ENCODE data around the gene MCU.

The MCU gene

DNA sequence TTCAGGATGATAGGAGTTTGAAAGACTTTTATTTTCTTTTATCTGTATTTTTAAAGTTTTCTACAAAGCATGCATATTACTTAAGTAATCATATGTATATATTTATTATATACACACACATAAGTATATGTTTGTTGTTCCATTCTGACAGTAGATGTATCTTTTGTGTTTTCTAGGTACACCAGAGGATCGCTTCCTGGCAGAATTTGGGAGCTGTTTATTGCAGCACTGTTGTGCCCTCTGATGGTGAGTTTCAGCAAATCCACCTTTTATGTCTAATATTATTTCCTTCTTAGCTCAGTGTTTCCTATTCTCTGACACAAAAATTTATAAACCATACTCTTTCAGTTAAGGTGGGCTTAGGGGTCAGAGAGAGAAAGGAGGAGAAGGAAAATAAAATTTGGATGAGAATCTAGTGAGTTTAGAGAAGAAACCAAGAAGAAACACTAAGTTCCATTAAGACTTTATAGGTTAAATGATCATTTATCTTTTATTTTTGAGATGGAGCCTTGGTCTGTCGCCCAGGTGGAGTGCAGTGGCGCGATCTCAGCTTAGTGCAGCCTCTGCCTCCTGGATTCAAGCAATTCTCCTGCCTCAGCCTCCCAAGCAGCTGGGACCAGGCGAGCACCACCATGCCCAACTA, 142.4 kb downstream of the MCU start:
- no peak for DNase-seq (ENCODE audit: low read depth in 1 of 2, low spot score in 1 of 2)

GRCh38 chr10:72840319-72840718, 148.4 kb downstream of the MCU start:
- no peak for DNase-seq (ENCODE audit: low read depth in 1 of 2, low spot score in 1 of 2)

DNA sequence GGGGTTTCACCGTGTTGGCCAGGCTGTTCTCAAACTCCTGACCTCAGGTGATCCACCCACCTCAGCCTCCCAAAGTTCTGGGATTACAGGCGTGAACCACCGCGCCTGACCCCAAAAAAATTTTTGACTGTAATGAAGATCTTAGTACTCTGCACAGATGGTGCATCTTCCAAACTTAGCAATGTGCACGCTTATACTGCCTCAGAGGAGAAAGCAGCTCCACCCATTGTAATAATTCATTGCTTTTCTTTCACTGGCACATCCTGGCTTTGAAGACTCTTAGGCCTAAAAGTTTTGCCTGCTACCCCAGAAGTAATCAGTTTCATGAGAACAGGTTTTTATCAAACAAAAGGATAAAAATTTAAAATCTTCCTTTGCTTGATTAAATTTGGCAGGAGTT, 149.5 kb downstream of the MCU start:
- no peak for DNase-seq (ENCODE audit: low read depth in 1 of 2, low spot score in 1 of 2)

DNA sequence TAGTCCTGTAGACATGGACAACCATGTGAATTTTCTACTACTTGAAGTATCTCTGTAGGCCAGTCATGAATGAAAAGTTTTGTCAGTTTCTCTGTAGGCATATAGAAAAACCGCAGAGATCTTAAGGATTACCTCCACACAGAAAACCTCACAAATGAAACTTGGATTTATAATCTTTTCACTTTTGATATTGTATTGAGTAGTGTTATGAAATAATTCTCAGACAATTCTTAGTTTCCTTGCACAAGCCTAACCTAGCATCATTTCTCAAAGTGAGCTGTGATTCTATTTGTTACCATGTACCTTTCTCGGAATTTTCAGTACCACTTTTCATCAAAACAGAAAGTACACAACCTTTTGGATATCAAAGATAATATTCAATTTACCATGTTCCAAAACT, 150.2 kb downstream of the MCU start:
- no peak for DNase-seq (ENCODE audit: low read depth in 1 of 2, low spot score in 1 of 2)

DNA sequence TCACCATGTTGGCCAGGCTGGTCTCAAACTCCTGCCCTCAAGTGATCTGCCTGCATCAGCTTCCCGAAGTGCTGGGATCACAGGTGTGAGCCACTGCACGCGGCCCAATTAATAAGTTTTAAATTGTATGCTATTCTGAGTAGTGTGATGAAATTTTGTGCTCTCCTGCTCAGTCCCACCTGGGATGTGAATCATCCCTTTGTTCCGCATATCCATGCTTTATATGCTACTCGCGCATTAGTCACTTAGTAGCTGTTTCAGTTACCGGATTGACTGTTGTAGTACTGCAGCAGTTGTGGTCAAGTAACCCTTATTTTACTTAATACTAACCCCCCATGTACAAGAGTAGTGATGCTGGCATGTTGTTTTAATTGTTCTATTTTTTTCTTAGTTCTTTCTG, 154.3 kb downstream of the MCU start:
- no peak for DNase-seq (ENCODE audit: low read depth in 1 of 2, low spot score in 1 of 2)

GRCh38 chr10:72847681-72848080, 155.7 kb downstream of the MCU start:
- no peak for DNase-seq (ENCODE audit: low read depth in 1 of 2, low spot score in 1 of 2)

DNA sequence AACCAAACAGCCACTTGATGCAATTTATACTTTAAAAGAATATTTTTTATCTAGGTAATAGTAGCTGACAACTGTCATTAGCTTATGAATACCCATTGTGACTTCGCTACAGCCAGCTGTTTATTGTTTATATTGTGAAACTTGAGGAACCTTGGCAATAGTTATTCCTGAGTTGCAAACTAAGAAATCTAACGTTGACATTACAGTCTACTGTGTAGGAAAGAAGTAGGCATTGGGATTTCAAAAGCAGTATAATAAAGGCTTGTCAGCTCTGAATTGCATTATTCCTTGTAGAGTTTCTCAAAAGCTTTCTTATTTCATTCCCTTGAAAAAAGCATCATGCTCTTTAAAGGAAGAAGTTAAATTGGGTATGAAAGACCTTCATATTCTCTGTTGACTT, 158.9 kb downstream of the MCU start:
- DNase-seq (ENCODE audit: low read depth in 1 of 2, low spot score in 1 of 2): no peak

DNA sequence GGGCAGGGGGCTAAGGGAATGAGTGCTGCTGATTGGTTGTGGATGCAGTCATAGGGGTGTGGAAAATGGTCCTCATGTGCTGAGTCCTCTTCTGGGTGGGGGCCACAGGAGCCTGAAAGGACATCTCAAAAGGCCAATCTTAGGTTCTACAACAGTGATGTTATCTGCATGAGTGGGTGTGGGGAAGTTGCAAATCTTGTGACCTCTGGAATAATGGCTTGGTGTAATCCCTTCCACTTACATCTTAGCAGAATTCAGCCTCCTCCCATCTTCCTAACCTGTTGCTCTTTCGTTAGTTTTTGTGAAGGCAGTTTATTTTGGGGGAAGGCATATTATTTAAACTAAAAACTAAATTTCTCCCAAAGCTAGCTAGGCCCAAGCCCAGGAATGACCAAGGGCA, 159.6 kb downstream of the MCU start:
- no peak for DNase-seq (ENCODE audit: low read depth in 1 of 2, low spot score in 1 of 2)

GRCh38 chr10:72852508-72852907, 160.6 kb downstream of the MCU start:
- DNase-seq (ENCODE audit: low read depth in 1 of 2, low spot score in 1 of 2): no peak

- no peak for DNase-seq (ENCODE audit: low read depth in 1 of 2, low spot score in 1 of 2)
Observed at GRCh38 chr10:72855129-72855528, 163.2 kb downstream of the MCU start.

DNA sequence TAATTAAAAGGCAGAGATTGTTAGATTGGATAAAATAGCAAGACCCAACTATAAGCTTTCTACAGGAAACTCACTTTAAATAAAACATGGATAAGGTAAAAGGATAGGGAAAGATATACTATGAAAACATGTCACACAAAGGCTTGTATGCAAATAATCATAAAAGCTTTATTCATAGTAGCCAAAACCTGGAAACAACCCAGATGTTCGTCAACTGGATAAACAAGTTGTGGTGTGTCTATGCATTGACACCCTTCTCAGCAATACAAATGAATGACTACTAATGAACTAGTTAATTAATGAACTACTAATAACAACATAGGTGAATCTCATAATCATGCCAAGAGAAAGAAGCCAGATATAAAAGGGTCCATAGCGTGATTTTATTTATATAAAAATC, 163.8 kb downstream of the MCU start:
- no peak for DNase-seq (ENCODE audit: low read depth in 1 of 2, low spot score in 1 of 2)

GRCh38 chr10:72858067-72858466, 166.1 kb downstream of the MCU start:
- DNase-seq (ENCODE audit: low read depth in 1 of 2, low spot score in 1 of 2): no peak

DNA sequence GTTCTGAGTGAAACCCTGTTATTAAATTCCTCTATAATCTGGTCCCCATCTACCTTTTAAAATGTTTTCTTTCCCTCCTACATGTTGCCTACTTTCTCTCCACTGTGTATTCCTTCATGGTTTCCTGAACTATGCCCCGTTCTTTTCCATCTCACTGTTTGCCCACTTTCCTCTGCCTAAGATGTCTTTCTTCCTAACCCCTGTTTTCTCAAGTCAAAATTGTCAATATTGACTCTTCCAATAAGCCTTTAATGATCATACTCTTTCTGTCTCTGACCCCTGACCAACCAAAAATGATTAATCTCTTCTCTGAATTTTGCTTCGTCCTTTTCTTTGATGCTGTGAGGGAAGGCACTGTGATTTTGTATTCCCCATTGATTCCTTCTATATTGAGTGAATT, 171.0 kb downstream of the MCU start:
- no peak for DNase-seq (ENCODE audit: low read depth in 1 of 2, low spot score in 1 of 2)

DNA sequence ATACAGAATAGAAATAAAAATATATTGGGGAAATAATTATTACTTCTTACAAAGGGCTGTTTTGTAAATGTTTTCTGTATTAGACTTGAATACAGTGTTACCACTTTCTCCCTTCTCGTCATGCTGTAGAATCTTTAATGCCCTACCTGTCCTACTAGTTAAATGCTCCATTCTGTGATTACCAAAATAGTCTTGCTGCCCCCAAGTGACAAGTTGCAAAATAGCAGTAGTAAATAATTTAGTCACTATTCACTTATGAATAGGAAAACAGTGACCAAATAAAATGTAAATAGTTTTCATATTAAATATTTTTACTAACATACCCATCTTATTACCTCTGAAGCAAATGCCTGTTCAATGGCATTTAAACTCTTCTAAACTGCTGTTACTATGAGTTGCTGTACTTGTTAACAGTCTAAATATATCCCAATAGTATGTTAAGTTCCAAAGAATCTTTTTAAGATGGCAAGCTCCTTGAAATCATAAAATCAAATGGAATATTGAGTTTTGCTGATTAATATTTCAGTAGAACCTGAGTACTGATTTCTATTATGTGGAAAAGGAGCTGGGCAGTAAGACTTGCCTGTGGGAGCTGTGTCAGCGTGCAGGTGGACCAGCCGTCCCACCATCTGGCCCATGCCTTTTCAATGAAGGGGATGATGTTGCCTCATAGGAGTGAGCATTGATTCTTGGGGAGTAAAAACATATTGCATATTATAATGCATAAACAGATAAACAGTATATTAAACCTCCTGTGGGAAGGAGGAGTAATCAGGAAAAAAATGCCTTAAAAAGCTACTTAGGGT, 183.5 kb downstream of the MCU start:
- DNase-seq (ENCODE audit: low read depth in 1 of 2, low spot score in 1 of 2): no peak

DNA sequence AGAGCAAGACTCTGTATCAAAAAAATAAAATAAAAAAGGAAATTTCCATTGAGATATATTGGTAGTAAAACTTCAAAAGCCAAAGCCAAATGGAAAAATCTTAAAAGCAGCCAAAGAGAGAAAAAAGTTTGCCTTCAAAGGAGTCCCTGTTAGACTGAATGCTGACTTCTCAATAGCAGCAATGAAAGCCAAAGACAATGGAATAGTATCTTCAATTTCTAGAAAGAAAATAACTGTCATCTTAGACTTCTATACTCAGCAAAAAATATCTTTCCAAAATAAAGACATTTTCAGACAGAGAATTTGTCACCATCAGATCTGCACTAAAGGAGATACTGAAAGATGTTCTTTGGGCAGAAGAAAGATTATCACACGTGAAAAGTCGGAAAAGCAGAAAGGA, 187.3 kb downstream of the MCU start:
- DNase-seq (ENCODE audit: low read depth in 1 of 2, low spot score in 1 of 2): no peak

GRCh38 chr10:72881291-72881690, 189.3 kb downstream of the MCU start:
- no peak for DNase-seq (ENCODE audit: low read depth in 1 of 2, low spot score in 1 of 2)

- no peak for DNase-seq (ENCODE audit: low read depth in 1 of 2, low spot score in 1 of 2)
Observed at GRCh38 chr10:72883861-72884260, 191.9 kb downstream of the MCU start.

DNA sequence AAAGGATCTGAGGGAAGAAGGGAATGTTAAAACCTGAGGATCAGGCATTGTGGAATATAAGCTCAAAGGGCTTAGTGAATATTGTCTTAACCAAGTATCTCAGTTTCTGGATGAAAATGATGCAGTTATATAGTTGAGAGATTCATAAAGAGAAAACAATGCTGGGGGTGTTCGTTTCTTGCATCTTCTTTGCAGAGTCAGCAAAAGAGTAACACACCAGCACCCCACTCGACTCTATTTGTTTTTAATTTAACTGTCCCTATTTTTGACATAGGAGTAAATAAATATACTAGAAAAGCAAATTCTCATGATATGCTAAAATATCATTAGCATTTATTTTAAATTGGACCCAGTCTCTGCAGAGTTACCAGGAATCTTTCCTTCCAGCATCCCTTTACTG, 194.0 kb downstream of the MCU start:
- no peak for DNase-seq (ENCODE audit: low read depth in 1 of 2, low spot score in 1 of 2)

- DNase-seq (ENCODE audit: low read depth in 1 of 2, low spot score in 1 of 2): no peak
Observed at GRCh38 chr10:72886621-72887020, 194.7 kb downstream of the MCU start.

GRCh38 chr10:72887043-72887442, 195.1 kb downstream of the MCU start:
- no peak for DNase-seq (ENCODE audit: low read depth in 1 of 2, low spot score in 1 of 2)

- no peak for DNase-seq (ENCODE audit: low read depth in 1 of 2, low spot score in 1 of 2)
Observed at GRCh38 chr10:72888151-72888638, 196.3 kb downstream of the MCU start.

GRCh38 chr10:72889391-72889831, 197.5 kb downstream of the MCU start:
- no peak for DNase-seq (ENCODE audit: low read depth in 1 of 2, low spot score in 1 of 2)

DNA sequence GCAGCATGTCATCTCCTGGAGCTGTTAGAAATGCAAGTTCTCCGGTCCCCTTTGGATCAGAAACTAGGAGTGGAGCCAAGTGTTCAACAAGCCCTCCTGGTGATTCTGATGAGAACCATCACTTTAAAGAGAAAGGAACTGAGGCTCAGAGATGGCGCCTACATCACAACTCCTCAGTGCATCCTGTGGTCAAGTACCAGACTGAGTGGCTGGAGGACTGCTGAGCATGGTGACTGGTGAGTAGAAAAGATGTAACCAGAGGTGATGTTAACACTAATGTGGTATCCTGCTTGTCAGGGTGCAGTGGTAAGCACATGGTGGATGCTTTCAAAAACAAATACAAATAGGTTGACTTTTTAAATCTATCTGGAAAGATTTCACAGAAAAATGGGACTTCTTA, 198.1 kb downstream of the MCU start:
- no peak for DNase-seq (ENCODE audit: low read depth in 1 of 2, low spot score in 1 of 2)

All from stimulated activated CD4-positive, alpha-beta T cell treated with anti-CD3 and anti-CD28 coated beads, Interleukin-15, amount 100 ng/mL, for 1 hour (primary cell).